Trophoblast cell (in vitro differentiated cells and primary cell): ENCODE measurements around the gene GOLGA8T.
"Not testable (repeated sequence)": the region's sequence is repeated elsewhere in the genome, so short reads cannot be mapped to it uniquely, and the experiment has no call there.

Experiments used
- DNase-seq, 2 donors: peaks; one replicate each; pipeline ENCODE4 v3.0.0-alpha.2; 2016
- H2AFZ ChIP-seq: 2 replicates; pipeline ENCODE4 v1.6.1; 2013; ENCODE audit warnings: low read length, moderate library complexity, mild to moderate bottlenecking; ENCODE audit not compliant: insufficient read depth, poor library complexity
- H2AK5ac ChIP-seq: 2 replicates; pipeline ENCODE4 v1.6.1; 2013; ENCODE audit warnings: mild to moderate bottlenecking, low read length
- H2BK120ac ChIP-seq: 2 replicates; pipeline ENCODE4 v1.6.1; 2013; ENCODE audit warnings: low read length, mild to moderate bottlenecking, moderate library complexity; ENCODE audit not compliant: insufficient read depth, poor library complexity
- H2BK12ac ChIP-seq: 2 replicates; pipeline ENCODE4 v1.6.1; 2013; ENCODE audit warnings: mild to moderate bottlenecking, low read length, moderate library complexity
- H2BK5ac ChIP-seq: 2 replicates; pipeline ENCODE4 v1.6.1; 2013; ENCODE audit warnings: low read length, low read depth, moderate library complexity, mild to moderate bottlenecking; ENCODE audit not compliant: poor library complexity
- H3K14ac ChIP-seq: 2 replicates; pipeline ENCODE4 v1.6.1; 2013; ENCODE audit warnings: mild to moderate bottlenecking, low read length
- H3K18ac ChIP-seq: 2 replicates; pipeline ENCODE4 v1.6.1; 2013; ENCODE audit warnings: mild to moderate bottlenecking, low read length
- H3K23ac ChIP-seq: 2 replicates; pipeline ENCODE4 v1.6.1; 2013; ENCODE audit warnings: low read length
- H3K27ac ChIP-seq: 2 replicates; pipeline ENCODE4 v1.5.1; 2013; ENCODE audit warnings: low read depth, mild to moderate bottlenecking, inconsistent platforms, low read length, moderate library complexity
- H3K27me3 ChIP-seq: 2 replicates; pipeline ENCODE4 v1.6.1; 2013; ENCODE audit warnings: inconsistent platforms, mild to moderate bottlenecking, low read length, moderate library complexity; ENCODE audit not compliant: insufficient read depth
- H3K36me3 ChIP-seq, 2 experiments: 1 replicate in 1 of 2; 2 replicates in 1 of 2; pipeline ENCODE4 v1.6.1; 2013; ENCODE audit warnings: low read length in 2 of 2, mild to moderate bottlenecking in 2 of 2, moderate library complexity in 1 of 2; ENCODE audit not compliant: insufficient read depth in 2 of 2, control insufficient read depth in 1 of 2
- H3K4ac ChIP-seq: 2 replicates; pipeline ENCODE4 v1.6.1; 2013; ENCODE audit warnings: low read depth, mild to moderate bottlenecking, low read length, moderate library complexity
- H3K4me1 ChIP-seq, 2 experiments: 1 replicate in 1 of 2; 2 replicates in 1 of 2; pipeline ENCODE4 v1.6.1; 2013; ENCODE audit warnings: low read length in 2 of 2, mild to moderate bottlenecking in 2 of 2, moderate library complexity in 1 of 2; ENCODE audit not compliant: insufficient read depth in 2 of 2, control insufficient read depth in 1 of 2
- H3K4me2 ChIP-seq: 2 replicates; pipeline ENCODE4 v1.6.1; 2013; ENCODE audit warnings: inconsistent platforms, mild to moderate bottlenecking, low read length, moderate library complexity
- H3K4me3 ChIP-seq: 2 replicates; pipeline ENCODE4 v1.5.1; 2013; ENCODE audit warnings: mild to moderate bottlenecking, low read depth, low read length, inconsistent platforms
- H3K79me1 ChIP-seq: one replicate; pipeline ENCODE4 v1.6.1; 2013; ENCODE audit warnings: low read length
- H3K79me2 ChIP-seq: 2 replicates; pipeline ENCODE4 v1.6.1; 2013; ENCODE audit warnings: low read length, mild to moderate bottlenecking; ENCODE audit not compliant: control insufficient read depth, insufficient read depth, poor library complexity
- H3K9ac ChIP-seq: 2 replicates; pipeline ENCODE4 v1.6.1; 2013; ENCODE audit warnings: mild to moderate bottlenecking, low read length
- H3K9me3 ChIP-seq: 2 replicates; pipeline ENCODE4 v1.6.1; 2013; ENCODE audit warnings: low read depth, mild to moderate bottlenecking, control low read depth, inconsistent platforms, low read length; ENCODE audit not compliant: insufficient read depth
- H4K12ac ChIP-seq: 2 replicates; pipeline ENCODE4 v1.6.1; 2013; ENCODE audit warnings: low read depth, mild to moderate bottlenecking, low read length, moderate library complexity
- H4K8ac ChIP-seq: 2 replicates; pipeline ENCODE4 v1.6.1; 2013; ENCODE audit warnings: low read depth, mild to moderate bottlenecking, low read length, moderate library complexity
- H4K91ac ChIP-seq: one replicate; pipeline ENCODE4 v1.6.1; 2013; ENCODE audit warnings: low read depth, mild to moderate bottlenecking, low read length, moderate library complexity
- WGBS: extraction: QIAGEN DNeasy Blood & Tissue Kit; methylation state at CpG from one replicate; pipeline ENCODE4 v1.1.7; 2013; ENCODE audit warnings: missing lambda C conversion rate; ENCODE audit not compliant: insufficient read length, insufficient coverage; ENCODE audit errors: extremely low coverage; 5-methylcytosine and 5-hydroxymethylcytosine counted together

The GOLGA8T gene

DNA sequence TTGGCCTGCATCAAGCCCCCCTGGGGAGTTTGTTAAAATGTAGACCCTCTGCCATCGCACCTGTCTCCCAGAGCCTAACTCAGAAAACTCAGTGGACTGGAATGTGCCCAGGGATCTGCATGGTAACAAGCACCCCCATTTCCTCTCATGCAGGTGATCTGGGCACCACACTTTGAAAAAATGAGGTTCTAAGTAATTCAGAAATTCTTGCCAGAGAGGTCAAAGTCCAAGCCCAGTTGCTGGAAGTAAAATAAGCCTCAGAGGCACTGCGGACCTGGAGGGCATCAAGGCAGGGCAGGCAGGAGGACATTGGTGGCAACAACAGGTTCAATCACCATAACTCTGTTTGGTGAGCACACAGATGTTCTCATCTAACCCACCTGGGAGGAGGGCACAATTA is 33.0 kb downstream of the GOLGA8T start:
- not testable (repeated sequence) for H3K79me2 ChIP-seq, H3K36me3 ChIP-seq, H3K18ac ChIP-seq, H3K4me2 ChIP-seq, H4K8ac ChIP-seq, H2AK5ac ChIP-seq, H2BK120ac ChIP-seq, H3K9ac ChIP-seq, DNase-seq, H4K91ac ChIP-seq, H2AFZ ChIP-seq, H3K79me1 ChIP-seq, H3K14ac ChIP-seq, H2BK12ac ChIP-seq, H3K27ac ChIP-seq, H3K23ac ChIP-seq, H3K27me3 ChIP-seq, H3K4ac ChIP-seq, H4K12ac ChIP-seq, H2BK5ac ChIP-seq, H3K9me3 ChIP-seq, H3K4me1 ChIP-seq, H3K4me3 ChIP-seq
- WGBS: no CpG with 5 or more reads among the region's 2 CpGs

DNA sequence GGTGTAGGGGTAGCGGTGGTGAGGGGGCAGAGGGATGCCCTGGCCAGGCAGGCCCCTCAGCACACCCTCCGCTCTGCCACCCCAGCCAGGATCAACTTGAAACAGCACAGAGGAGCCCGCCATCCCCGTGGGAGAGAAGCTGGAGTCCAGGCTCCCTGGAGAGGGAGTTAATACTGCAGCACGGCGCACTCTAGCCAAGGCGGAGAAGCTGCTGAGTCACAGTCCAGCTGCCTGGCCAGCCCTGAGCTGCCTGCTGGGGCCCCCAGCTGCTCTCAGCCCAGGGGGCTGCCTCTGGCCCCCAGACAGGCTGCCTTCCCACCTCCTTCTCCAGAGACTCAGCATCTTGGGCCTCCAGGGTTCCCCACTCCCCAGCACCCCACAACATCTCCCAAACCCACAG is 36.6 kb downstream of the GOLGA8T start:
- H3K9me3 ChIP-seq, H3K9ac ChIP-seq, H3K4ac ChIP-seq, H3K18ac ChIP-seq, H3K23ac ChIP-seq, H4K8ac ChIP-seq, H3K4me2 ChIP-seq, H3K27ac ChIP-seq, H3K4me1 ChIP-seq, H3K4me3 ChIP-seq, H2AK5ac ChIP-seq, H4K12ac ChIP-seq, H2BK5ac ChIP-seq, H3K27me3 ChIP-seq, H4K91ac ChIP-seq, H2BK120ac ChIP-seq, DNase-seq, H3K36me3 ChIP-seq, H2BK12ac ChIP-seq, H3K79me2 ChIP-seq, H2AFZ ChIP-seq, H3K14ac ChIP-seq, H3K79me1 ChIP-seq: not testable (repeated sequence)
- WGBS: no CpG with 5 or more reads among the region's 7 CpGs

DNA sequence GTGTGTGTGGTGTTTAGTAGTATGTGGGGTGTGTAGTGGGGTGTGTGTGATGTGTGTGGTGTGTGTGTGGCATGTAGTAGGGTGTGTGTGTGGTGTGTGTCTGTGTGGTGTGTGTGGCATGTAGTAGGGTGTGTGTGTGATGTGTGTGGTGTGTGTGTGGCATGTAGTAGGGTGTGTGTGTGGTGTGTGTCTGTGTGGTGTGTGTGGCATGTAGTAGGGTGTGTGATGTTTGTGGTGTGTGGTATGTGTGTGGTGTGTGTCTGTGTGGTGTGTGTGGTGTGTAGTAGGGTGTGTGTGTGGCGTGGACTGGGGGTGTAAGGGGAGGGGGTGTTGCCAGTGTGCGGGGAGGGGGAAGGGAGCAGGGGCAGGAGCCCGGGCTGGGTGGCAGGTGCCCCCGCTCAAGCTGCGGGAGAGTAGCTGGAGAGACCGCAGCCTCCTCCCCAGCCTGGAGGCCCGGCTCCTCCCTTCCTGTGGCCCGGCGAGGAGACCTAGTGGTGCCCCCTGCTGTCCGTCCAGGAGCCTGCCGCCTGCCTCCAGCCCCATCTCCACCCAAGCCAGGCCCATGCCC is 38.3 kb downstream of the GOLGA8T start:
- H2BK5ac ChIP-seq, H3K79me1 ChIP-seq, H3K18ac ChIP-seq, H4K91ac ChIP-seq, H2AK5ac ChIP-seq, H3K4me2 ChIP-seq, H4K12ac ChIP-seq, H4K8ac ChIP-seq, H3K4ac ChIP-seq, H2BK120ac ChIP-seq, DNase-seq, H3K79me2 ChIP-seq, H3K36me3 ChIP-seq, H3K9me3 ChIP-seq, H3K4me1 ChIP-seq, H3K27ac ChIP-seq, H2AFZ ChIP-seq, H3K9ac ChIP-seq, H2BK12ac ChIP-seq, H3K14ac ChIP-seq, H3K27me3 ChIP-seq: not testable (repeated sequence)
- no CpG with 5 or more reads among the region's 11 CpGs for WGBS
- peak overlapping the region; percentile 89 for H3K23ac ChIP-seq
- H3K4me3 ChIP-seq: peak overlapping the region; percentile 56

DNA sequence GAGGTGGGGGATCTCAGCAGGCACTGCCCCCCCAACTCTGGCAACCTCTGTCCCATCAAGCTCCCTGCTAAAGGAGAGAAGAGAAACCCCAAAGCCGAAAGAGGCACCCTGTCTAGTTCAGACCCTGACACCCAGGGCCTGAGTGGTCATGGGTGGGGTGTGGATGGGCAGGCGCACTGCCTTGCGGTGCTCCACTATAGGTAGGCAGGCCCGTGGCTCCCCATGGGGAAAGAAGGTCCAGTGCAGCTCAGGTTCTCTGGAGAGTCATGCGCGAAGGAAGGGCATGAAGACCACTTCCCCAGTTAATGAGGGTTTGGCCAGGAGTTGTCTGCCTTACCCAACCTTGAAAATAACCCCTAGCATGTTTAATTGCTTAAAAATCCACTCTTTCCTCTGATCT is 40.4 kb downstream of the GOLGA8T start:
- not testable (repeated sequence) for H3K36me3 ChIP-seq, H4K91ac ChIP-seq, H3K23ac ChIP-seq, H3K18ac ChIP-seq, H3K79me2 ChIP-seq, H4K8ac ChIP-seq, H2BK120ac ChIP-seq, H2BK5ac ChIP-seq, H3K9me3 ChIP-seq, H3K14ac ChIP-seq, H3K4me1 ChIP-seq, H3K27me3 ChIP-seq, H3K4me2 ChIP-seq, H4K12ac ChIP-seq, H2AK5ac ChIP-seq, H3K9ac ChIP-seq, H3K27ac ChIP-seq, H3K4ac ChIP-seq, H3K79me1 ChIP-seq, DNase-seq, H3K4me3 ChIP-seq, H2BK12ac ChIP-seq, H2AFZ ChIP-seq
- WGBS: no CpG with 5 or more reads among the region's 6 CpGs
